ENCODE results near the gene PTPN3.

DNA sequence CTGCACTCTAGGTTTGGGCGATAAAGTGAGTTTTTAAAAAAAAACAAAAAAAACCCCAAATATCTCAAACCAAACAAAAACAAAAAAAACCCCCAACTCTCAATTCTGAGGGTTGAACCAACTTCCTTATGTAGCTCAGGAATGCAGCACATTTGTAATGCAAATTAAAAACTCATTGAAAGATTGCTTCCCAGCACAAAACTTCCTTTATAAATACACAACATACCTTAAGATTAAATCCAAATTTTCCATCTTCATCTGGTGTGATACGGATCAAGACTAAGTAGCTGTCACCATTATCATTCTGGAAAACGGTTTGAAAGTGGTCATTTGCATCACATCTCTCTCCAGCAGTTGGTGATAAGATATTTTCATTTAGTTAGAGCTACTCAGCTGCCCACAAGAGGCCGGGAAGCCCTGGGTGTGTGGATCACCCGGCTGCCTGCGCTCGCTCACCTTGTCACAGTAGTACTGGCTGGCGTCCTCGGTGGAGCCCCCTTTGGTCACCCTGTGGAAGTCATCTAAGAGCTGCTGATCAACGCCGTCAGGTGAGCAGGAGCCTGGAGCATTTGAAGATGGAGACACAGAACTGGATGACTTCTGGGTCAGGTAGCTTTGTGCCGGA is 88.2 kb downstream of the PTPN3 start:
- TF ChIP-seq, protein P1, sequence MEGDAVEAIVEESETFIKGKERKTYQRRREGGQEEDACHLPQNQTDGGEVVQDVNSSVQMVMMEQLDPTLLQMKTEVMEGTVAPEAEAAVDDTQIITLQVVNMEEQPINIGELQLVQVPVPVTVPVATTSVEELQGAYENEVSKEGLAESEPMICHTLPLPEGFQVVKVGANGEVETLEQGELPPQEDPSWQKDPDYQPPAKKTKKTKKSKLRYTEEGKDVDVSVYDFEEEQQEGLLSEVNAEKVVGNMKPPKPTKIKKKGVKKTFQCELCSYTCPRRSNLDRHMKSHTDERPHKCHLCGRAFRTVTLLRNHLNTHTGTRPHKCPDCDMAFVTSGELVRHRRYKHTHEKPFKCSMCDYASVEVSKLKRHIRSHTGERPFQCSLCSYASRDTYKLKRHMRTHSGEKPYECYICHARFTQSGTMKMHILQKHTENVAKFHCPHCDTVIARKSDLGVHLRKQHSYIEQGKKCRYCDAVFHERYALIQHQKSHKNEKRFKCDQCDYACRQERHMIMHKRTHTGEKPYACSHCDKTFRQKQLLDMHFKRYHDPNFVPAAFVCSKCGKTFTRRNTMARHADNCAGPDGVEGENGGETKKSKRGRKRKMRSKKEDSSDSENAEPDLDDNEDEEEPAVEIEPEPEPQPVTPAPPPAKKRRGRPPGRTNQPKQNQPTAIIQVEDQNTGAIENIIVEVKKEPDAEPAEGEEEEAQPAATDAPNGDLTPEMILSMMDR (IDR thresholded peaks at IDR 0.05; ENCODE audit: insufficient read depth, low read length, poor library complexity, severe bottlenecking), result no peak
- TF ChIP-seq EZH2phosphoT487 (conservative IDR thresholded peaks at IDR 0.05; ENCODE audit: low read length), result no peak

Data from SU-DHL-6 (cell line).